Breast epithelium (tissue), 3 donors: ENCODE results near the gene GP1BA.
"Not testable (repeated sequence)": the region's sequence is repeated elsewhere in the genome, so short reads cannot be mapped to it uniquely, and the experiment has no call there.

Experiments
- POLR2A ChIP-seq: fragments of 450-650 bp; IDR thresholded peaks from one replicate; pipeline ENCODE4 v1.6.1; 2016; ENCODE audit warnings: antibody characterized with exemption, mild to moderate bottlenecking, moderate library complexity
- POLR2AphosphoS5 ChIP-seq, 3 donors: sonication (generic); formaldehyde crosslinking; IDR thresholded peaks; one replicate each; pipeline ENCODE4 v1.6.1; 2017; ENCODE audit warnings: antibody characterized with exemption in 3 of 3
- TF ChIP-seq, protein P1 (sequence below), 3 donors: fragments of 450-650 bp; IDR thresholded peaks; one replicate each; pipeline ENCODE4 v1.5.1; 2016 to 2017; ENCODE audit warnings: antibody characterized with exemption in 3 of 3, mild to moderate bottlenecking in 3 of 3, moderate library complexity in 3 of 3

- TF ChIP-seq, protein P1, sequence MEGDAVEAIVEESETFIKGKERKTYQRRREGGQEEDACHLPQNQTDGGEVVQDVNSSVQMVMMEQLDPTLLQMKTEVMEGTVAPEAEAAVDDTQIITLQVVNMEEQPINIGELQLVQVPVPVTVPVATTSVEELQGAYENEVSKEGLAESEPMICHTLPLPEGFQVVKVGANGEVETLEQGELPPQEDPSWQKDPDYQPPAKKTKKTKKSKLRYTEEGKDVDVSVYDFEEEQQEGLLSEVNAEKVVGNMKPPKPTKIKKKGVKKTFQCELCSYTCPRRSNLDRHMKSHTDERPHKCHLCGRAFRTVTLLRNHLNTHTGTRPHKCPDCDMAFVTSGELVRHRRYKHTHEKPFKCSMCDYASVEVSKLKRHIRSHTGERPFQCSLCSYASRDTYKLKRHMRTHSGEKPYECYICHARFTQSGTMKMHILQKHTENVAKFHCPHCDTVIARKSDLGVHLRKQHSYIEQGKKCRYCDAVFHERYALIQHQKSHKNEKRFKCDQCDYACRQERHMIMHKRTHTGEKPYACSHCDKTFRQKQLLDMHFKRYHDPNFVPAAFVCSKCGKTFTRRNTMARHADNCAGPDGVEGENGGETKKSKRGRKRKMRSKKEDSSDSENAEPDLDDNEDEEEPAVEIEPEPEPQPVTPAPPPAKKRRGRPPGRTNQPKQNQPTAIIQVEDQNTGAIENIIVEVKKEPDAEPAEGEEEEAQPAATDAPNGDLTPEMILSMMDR (IDR thresholded peaks at IDR 0.05), result not testable (repeated sequence)
- TF ChIP-seq POLR2A; POLR2AphosphoS5 (IDR thresholded peaks at IDR 0.05): not testable (repeated sequence)
Measured at GRCh38 chr17:4906642-4907041, 25.4 kb upstream of the GP1BA start.
